AG08395 (cell line): Measurements from ENCODE around the gene NACC1.
"Not testable (repeated sequence)": the region's sequence is repeated elsewhere in the genome, so short reads cannot be mapped to it uniquely, and the experiment has no call there.

ENCODE experiments used
- DNase-seq: peaks from one replicate; pipeline ENCODE4 v3.0.0; 2012; ENCODE audit warnings: mixed read lengths, low spot score

NACC1 gene

GRCh38 chr19:13146763-13147563 lies 28.9 kb downstream of the NACC1 start:
- DNase-seq = no peak

GRCh38 chr19:13149173-13149627 lies 31.1 kb downstream of the NACC1 start:
- DNase-seq = not testable (repeated sequence)

GRCh38 chr19:13149628-13150186 lies 31.6 kb downstream of the NACC1 start:
- no peak for DNase-seq

GRCh38 chr19:13150187-13150930 lies 32.3 kb downstream of the NACC1 start, which contains the start of the genes IER2 and STX10:
IER2 (plus strand) TSS chr19:13150411; CDS start chr19:13153187, 2,776 bp downstream.
STX10 (minus strand) TSS chr19:13150375; CDS start chr19:13150173, 202 bp downstream.
- peak; percentile 89 for DNase-seq

GRCh38 chr19:13150931-13151604 lies 33.0 kb downstream of the NACC1 start:
- DNase-seq = no peak

- DNase-seq = peak; percentile 97
Observed at GRCh38 chr19:13151605-13152355, 33.7 kb downstream of the NACC1 start.

- no peak for DNase-seq
Observed at GRCh38 chr19:13152356-13152973, 34.4 kb downstream of the NACC1 start.

GRCh38 chr19:13152974-13153568 lies 35.0 kb downstream of the NACC1 start:
- DNase-seq = peak; percentile 92

GRCh38 chr19:13153569-13154240 lies 35.6 kb downstream of the NACC1 start:
- no peak for DNase-seq

GRCh38 chr19:13154241-13154778 lies 36.2 kb downstream of the NACC1 start:
- DNase-seq = peak; percentile 77

GRCh38 chr19:13154911-13155471 lies 36.9 kb downstream of the NACC1 start:
- DNase-seq = peak; percentile 14

GRCh38 chr19:13155472-13156359 lies 37.7 kb downstream of the NACC1 start:
- DNase-seq = peak; percentile 67

GRCh38 chr19:13159713-13160112 lies 41.6 kb downstream of the NACC1 start:
- no peak for DNase-seq

- peak; percentile 58 for DNase-seq
Observed at GRCh38 chr19:13160557-13160956, 42.5 kb downstream of the NACC1 start.

GRCh38 chr19:13162724-13163608 lies 44.9 kb downstream of the NACC1 start:
- DNase-seq = peak; percentile 87

GRCh38 chr19:13163609-13164342 lies 45.7 kb downstream of the NACC1 start:
- DNase-seq = peak; percentile 84
